NCI-H128 (cell line): ENCODE results near the gene NFKBIA.
"Not testable (repeated sequence)": the region's sequence is repeated elsewhere in the genome, so short reads cannot be mapped to it uniquely, and the experiment has no call there.

Source experiments
- DNase-seq: peaks from one replicate; lab custom pipeline; 2025; ENCODE audit not compliant: unreplicated experiment; lab: John Stamatoyannopoulos, UW

Gene NFKBIA

DNA sequence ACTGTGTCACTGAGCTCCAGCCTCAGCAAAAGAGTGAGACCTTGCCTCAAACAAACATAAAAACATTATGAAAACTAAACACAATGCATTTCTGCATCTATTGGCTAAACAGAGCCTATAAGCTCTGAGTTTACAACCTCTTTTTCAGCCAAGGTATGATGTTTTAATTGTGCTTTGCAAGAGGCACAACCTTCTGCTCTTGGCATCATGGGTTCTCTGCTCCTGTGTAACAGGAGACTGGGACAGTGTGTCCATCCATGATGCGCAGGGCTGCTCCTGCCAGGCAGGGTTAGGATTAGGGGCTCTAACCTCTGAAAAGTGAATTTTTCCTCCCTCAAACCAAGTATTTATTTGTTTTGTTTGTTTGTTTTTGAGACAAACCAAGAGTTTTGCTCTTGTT is 5.0 kb upstream of the NFKBIA start:
- DNase-seq: no peak

DNA sequence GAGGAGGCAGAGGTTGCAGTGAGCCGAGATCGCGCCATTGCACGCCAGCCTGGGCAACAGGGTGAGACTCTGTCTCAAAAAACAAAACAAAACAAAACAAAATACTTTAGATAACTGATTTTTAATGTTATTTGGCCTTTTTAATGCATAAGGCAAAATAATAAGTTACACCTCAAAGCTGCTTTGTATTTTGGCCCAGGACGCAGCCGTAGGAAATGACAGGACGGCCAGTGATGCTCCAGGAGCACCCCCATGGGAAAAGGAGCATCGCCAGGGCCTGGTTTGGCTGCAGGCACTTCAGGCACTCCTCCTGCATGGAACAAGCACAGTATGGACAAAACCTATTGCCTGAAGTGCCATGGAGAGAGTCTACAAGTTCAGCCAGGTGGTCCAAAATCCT is 3.5 kb upstream of the NFKBIA start:
- no peak for DNase-seq

DNA sequence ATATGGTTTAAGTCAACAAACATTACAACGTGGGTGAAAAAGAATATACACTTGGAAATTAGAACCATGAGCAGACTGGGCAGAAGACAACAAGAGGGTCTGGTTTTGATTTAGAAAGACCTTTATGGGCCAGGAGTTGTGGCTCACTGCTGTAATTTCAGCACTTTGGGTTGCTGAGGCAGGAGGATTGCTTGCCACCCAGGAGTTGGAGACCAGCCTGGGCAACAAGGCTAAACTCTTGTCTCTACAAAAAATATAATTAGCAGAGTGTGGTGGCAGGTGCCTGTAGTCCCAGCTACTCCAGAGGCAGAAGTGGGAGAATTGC is 2.7 kb upstream of the NFKBIA start:
- no peak for DNase-seq

DNA sequence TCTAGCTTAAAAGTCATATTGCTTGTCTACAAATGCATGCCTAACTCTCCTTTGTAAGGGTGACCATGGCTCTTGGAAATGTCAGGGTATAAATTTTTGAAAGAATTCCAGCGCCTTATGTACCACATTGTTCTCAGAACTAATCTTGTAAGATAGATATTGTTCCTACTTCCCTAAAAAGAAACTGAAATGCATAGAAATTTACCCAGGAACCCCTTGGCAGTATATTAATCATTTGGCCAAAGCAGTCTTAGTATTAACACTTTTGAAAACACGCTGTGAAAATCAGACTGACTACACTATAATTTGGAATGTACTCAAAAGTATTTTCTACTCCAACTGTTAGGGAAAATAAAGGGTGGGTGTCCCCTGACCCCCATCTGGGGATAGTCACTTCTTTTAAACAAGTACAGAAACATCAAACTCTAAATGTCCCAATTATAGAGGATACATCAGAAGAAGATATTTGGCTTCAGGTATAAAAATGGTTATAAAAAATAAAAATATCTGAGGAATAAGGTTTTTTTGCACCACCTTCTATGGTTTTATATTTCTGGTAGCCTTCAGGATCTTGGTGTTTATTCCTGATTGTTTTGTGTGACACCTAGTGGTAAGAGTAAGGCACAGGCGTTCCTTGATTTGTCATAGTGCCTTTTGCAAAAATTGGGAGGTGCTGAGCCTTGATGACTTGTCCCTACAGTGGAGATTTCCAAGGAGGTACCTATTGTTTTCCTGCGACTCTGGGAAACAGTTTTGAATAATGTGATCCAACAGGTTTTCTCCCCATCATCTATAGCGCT is 2.2 kb upstream of the NFKBIA start:
- DNase-seq: peak; percentile 31

DNA sequence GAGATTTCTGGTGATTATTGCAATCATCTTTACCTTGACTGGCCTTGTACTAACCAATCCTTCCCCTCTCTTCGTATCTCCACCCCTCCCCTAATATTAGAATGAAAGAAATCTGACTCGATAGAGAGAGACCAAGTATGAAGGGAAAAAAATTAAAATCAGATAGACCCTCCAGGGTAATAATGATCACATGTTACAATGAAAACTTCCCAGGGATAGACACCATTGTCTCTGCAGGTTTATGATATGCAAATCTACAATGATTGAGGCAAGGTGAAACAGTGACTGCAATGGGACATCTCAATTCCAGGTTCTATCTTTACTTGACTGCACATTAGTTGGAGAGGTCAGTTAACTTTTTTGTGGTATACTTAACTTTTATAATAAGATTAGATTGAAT is 1.5 kb upstream of the NFKBIA start:
- no peak for DNase-seq

DNA sequence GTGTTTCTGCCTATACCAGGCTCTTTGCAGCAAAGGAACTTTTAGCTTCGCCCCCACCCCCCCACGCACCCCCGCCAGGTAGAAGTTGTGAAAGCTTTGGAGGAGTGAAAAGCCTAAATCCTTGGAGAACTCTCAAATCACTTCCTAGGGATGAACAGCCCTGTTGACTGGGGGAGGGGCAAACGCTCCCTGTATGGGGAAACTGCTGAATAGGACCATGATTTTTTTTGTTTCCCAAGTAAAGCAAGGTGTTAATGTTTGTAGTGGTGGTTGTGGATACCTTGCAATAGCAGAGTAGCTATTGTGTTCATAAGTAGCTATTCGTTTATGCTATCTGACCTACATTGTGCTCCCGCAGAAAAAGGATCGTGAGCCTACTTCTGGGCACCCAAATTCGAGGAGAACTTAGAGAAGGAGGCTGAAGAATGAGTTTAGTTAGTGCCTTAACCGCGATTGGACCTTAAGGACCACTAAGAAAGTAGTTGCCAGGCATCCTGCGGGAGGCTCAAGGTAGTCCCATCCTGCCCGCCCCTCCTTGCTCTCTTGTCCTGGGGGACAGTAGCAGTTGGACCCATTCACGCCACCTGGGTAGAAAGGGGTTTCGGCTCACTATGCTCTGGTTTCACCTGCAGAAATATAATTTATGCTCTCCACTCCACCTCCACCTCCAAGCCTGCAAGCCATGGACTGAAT is 901 bp upstream of the NFKBIA start:
- no peak for DNase-seq

DNA sequence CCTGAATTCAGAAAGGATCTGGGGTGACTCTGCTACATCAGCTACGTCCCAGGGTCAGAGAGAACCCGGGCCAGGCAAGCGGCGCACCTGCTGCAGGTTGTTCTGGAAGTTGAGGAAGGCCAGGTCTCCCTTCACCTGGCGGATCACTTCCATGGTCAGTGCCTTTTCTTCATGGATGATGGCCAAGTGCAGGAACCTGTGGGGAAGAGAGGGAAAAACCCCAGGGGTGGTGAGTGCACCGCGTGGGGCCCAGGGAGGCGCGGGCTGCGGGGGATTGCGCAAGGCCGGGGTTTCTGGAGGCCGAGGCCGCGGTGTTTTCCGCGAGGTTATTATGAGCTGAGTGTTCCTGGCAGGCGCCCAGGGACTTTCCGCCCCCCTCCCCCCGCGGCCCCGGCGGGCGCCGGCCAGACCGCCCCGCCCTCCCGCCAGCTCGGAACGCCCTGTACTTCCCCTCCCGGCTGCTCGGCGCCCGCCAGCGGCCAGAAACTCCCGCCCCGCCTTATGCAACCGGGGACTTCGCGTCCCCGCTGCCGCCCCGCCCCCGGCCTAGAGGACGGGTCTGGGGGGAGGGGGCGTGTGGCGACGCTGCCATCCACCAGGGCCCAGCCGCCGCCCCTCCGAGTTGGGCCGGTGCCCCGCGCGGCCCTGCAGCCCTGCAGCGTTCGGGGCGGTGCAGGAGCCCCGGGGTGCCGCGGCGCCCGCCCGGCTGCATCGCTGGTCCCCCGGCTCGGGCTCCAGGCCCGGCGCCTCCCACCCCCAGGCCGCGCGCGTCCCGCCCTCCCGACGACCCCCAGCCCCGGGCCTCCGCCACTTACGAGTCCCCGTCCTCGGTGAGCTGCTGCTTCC is 723 bp downstream of the NFKBIA start:
- DNase-seq: peak; percentile 75

DNA sequence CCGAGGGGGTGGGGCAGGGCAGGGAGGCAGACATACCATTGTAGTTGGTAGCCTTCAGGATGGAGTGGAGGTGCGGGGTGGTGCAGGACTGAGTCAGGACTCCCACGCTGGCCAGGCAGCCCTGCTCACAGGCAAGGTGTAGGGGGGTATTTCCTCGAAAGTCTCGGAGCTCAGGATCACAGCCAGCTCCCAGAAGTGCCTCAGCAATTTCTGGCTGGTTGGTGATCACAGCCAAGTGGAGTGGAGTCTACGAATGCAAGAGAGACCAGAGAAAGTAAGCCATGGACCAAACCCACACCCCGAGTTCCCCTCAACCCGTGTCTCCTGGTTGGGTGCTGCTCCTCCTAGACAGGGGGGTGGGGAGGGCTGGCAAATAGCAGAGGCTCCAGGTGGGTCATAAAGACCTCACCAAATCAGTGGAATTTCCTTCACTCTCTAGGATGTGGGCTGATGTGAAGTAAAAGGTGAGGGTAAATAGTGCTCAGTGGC is 1.4 kb downstream of the NFKBIA start:
- no peak for DNase-seq

DNA sequence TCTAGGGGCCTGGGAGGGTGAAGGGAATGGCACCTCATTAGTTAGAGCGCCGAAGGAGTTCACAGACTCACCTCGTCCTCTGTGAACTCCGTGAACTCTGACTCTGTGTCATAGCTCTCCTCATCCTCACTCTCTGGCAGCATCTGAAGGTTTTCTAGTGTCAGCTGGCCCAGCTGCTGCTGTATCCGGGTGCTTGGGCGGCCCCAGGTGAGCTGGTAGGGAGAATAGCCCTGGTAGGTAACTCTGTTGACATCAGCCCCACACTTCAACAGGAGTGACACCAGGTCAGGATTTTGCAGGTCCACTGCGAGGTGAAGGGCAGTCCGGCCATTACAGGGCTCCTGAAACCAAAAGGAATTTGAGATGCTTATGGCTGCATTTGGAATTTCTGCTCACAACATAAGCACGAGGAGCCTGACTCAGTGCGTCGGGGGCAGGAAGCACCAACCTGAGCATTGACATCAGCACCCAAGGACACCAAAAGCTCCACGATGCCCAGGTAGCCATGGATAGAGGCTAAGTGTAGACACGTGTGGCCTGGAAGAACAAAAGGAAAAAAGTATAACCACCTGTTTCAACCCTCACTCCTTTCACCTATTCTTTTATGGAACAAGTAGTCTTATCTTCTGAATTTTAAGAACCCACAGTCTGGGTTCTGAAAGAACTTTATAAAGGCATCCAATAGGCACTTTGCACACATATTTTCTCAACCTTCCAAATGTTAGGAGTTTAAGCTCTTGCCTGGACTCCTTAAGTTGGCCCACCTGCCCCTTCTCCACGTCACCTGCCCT is 2.0 kb downstream of the NFKBIA start:
- DNase-seq: no peak

DNA sequence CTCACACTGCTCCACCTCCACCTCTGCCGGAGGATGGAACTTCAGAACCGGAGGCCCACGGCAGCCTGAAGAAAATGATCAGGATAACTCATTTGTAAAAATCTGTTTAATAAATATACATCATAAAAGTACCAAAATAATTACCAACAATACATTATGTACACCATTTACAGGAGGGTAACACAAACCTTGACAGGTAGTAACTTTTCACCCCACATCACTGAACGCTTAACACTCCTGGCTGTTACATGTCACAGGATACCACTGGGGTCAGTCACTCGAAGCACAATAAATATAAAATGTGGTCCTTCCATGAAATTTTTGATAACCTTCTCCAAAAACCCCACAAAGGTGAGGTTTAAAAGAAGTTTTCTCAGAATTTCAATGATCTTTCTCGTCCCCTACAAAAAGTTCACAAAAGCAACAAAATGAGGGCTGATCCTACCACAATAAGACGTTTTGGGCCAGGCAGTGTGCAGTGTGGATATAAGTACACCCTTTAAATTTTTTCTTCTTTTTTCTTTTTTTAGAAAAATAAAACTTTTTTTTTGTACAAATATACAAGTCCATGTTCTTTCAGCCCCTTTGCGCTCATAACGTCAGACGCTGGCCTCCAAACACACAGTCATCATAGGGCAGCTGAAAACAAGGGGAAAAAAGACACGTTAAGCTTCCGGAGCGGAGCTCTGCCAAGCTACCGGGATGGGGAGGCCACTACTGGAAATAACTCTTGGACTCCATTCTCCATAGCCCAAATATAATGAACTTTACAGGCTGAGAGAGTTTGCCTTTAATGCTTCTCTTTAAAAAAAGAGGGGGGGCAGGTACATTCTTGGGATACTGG is 2.9 kb downstream of the NFKBIA start:
- DNase-seq: no peak

DNA sequence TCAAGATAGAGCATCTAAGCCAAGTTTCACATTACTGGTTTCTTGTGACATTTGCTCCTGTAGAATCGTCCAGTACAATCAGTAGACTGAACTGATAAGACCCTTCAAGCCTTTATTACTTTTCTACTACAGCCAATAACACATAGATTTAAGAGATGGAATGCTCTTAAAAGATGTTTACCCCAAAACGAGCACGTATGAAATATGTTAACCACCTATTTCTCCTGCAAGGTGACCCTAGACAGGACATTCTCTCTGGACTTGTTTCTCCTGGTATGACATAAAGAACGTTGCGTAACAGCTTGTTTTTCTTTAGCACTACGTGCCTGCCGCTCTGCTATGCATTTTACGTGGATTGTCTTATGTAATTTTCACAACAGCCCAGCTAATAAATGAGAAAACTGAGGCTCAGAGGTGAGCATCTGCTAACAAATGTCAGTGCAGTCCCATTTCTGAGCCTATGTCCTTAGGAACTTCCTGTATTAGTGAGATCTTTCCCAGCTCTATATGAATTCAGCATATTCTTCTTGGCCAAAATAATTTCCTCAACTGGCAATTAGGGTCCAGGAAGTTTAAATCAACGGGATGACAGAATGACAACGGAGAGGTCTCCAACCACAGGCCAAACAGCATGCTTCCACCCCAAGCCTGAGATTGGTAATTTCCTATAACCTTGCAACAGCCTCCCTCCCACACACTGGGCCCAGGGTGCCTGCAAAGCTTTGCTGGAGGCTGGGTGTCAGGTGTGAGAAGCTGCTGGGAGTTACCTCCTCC is 3.7 kb downstream of the NFKBIA start:
- DNase-seq: no peak

DNA sequence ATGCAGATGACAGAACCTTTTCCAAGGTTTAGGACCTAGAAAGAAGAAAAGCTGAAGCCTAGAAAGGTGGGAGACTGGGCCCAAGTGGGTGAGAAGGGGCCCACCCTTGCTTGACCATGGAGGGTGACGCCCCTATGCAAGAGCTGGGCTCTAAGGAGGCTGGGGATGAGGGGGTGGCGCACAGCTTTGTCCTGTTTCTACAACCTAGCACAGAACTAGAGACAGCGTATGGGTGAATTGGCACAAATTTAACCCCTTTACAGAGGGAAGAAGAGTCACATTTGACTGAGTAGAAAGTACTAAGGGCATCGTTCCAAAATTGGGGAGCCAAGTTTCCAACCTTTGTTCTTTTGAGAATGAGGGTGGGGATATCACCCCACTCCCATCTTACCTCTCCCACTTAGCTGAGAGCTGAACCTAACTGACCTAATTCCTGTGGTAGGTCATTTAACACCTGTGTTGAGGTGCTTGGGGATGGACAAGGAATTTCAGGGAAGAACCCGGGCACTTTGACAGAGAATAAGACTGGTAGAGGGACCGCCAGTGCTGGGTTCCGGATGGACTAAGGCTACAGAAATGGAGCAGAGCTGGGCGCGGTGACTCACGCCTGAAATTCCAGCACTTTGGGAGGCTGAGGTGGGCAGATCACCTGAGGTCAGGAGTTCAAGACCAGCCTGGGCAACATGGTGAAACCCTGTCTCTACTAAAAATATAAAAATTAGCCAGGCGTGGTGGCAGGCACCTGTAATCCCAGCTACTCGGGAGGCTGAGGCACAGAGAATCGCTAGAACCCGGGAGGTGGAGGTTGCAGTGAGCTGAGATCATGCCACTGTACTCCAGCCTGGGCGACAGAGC is 5.2 kb downstream of the NFKBIA start:
- no peak for DNase-seq

DNA sequence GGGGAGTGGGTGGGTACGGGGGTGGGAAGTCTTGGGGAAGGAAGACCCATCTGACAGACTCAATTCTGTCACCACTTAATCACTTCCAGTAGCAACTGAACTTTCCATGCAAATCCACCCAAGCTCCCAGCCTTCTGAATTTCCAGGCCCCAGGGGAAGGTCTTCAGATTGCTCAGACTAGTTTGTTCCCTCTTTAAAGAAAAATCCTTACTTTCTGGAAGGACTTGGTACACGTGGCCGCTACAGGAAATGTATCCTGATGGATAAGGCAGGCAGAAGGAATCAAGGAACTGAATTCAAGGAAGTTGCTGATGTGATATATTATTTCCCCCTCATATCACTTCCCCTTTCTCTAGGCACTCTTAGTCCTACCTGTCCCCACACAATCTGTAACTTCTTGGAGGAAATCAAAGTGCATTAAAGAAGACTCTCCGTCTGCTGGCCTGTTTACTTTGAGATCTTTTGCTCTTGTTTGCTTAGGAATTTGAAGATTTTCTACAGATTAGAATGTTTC is 6.4 kb downstream of the NFKBIA start:
- no peak for DNase-seq

DNA sequence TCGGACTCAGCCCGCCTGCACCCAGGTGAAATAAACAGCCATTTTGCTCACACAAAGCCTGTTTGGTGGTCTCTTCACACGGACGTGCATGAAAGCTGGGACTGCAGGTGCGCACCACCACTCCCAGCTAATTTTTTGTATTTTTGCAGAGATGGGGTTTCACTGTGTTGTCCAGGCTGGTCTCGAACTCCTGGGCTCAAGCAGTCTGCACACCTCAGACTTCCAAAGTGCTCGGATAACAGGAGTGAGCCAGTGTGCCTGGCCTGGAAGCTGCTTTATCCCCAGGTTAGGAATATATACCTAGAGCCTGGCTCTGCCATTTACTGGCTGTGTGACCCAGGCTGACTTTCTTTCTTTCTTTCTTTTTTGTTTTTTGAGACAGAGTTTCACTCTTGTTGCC is 7.9 kb downstream of the NFKBIA start:
- not testable (repeated sequence) for DNase-seq

DNA sequence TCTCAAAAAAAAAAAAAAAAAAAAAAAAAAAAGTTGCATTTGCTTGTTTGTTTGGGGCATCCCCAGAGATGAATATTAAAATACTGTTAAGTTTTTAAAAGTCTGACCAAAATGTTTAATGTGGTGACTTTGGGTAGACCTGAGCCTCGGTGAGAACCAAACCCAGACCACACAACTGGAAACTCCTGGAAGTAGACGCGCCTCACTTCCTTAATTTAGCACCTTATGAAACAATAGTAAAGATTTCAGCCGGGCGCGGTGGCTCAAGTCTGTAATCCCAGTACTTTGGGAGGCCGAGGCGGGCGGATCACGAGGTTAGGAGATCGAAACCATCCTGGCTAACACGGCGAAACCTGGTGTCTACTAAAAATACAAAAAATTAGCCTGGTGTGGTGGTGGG is 9.3 kb downstream of the NFKBIA start:
- no peak for DNase-seq

DNA sequence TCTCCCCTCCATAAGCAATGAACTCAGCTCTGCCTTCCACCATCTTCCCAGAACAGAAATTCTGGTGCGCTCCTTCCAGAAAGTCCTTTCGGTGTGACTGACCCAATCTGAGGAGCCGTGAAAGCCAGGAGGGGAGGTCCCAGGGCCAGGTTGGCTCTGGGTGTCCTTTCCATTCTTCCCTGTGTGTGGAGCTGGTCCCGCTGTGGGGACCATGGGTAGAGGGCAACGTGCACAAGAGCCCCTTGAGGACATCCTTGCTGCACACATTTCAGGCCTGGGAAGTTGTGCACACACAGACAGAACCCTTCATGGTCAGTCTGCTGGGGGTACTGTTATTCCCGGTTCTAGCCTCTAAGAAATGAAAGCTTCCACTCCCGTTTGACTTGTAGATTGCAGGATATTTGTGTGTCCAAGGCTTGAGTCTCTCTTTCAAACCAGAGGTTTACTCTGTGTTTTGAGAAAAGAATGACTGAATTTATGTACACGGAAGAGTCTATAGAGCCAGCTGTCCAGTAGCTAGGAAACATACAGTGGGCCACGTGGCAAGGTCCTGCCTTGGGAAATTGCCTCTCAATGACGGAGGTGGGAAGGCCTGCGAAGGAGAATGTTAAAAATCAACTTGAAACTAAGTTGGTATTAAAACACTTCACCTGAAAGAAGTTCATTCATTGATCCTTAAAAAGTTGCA is 10.1 kb downstream of the NFKBIA start:
- no peak for DNase-seq

DNA sequence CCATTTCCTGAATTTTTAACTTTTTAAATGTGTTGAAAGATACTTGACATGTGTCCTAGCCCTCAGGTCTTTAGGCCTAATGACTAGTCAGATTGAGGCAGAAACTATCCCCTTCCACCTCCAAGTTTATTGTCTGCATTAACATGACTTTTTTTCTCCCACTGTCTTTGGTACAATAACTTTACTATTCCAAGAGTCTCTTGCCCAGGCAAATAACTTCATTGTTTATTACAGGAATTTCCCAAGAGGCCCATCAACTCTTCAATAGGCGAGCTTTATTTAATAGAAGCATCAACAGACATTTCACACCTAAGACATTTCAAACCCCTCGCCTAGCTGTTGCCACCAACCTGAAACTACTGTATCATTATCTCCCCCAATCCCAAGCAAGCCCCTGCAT is 10.7 kb downstream of the NFKBIA start:
- DNase-seq: no peak

DNA sequence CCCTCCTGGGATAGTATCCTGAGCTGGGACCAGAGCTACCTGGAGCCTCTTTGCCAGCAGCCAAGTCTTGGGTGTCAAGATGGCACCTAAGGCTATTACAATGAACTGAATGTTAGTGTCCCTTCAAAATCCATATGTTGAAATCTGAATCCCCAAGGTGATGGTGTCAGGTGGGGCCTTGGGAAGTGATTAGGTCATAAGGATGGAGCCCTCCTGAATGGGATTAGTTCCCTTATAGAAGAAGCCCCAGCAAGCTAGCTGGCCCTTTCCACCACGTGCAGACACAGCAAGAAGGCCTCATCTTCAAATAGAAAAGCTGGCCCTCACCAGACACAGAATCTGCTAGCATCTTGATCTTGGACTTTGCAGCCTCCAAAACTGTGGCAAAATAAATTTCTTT is 12.4 kb downstream of the NFKBIA start:
- no peak for DNase-seq
